Vagina (tissue), 2 donors: ENCODE data around the gene FASTK.

ENCODE experiments used
- POLR2A ChIP-seq, 2 donors: fragments of 450-650 bp; IDR thresholded peaks; one replicate each; pipeline ENCODE4 v1.6.1; 2017; ENCODE audit warnings: antibody characterized with exemption in 2 of 2, mild to moderate bottlenecking in 2 of 2, moderate library complexity in 2 of 2
- POLR2AphosphoS5 ChIP-seq, 2 donors: sonication (generic); formaldehyde crosslinking; IDR thresholded peaks; one replicate each; pipeline ENCODE4 v1.9.0; 2017; ENCODE audit warnings: antibody characterized with exemption in 2 of 2, mild to moderate bottlenecking in 2 of 2, low read depth in 1 of 2; ENCODE audit not compliant: insufficient read depth in 1 of 2
- TF ChIP-seq, protein P1 (sequence below), 3 experiments: fragments of 450-650 bp in 2 of 3; fragments of 200-600 bp in 1 of 3; sonication (generic) in 1 of 3; IDR thresholded peaks; one replicate each; pipeline ENCODE4 v1.5.1; 2017 to 2019; ENCODE audit warnings: antibody characterized with exemption in 3 of 3, mild to moderate bottlenecking in 2 of 3, moderate library complexity in 2 of 3

DNA sequence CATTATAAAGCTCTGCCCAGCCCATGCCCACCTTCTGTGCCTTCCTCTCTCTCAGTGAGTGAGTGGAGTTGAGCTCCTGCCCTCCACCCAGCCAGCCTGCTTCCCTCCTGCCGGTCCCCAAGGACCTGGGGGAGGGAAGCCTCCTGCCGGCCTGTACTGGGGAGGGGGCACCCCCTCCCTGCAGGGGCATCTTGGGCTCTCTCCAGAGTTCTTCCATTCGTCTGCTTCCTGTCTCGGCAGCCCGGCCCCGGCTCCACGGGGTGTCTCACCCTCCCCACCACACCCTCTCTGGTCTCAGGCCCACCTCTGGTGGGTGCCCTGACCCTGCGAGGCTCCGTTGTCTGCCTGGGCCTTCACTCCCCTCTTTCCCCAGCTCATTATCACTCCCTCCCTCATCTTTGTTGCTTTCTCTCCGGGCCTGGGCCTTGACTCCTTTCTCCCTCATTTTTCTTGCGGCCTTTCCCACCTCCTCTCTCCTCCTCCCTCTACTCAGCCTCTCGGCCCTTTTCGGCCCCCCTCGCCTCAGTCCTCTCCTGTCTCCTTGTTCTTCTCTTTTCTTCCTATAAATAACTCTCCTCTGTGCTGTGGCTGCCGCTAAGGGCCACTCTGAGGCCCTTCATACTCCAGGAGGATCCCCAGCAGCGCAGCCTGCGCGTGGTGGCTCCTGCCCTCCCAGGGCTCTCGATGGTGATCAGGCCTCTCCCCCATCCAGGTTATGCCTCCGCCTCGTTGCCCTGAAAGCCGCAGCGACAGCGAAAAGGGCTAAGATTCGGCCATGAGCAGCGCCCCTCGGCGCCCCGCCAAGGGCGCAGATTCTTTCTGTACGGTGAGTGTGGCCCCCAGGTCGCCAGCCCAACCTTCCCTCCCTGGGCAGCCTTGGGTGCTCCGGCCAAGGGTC is 19.1 kb downstream of the FASTK start:
- TF ChIP-seq, protein P1, sequence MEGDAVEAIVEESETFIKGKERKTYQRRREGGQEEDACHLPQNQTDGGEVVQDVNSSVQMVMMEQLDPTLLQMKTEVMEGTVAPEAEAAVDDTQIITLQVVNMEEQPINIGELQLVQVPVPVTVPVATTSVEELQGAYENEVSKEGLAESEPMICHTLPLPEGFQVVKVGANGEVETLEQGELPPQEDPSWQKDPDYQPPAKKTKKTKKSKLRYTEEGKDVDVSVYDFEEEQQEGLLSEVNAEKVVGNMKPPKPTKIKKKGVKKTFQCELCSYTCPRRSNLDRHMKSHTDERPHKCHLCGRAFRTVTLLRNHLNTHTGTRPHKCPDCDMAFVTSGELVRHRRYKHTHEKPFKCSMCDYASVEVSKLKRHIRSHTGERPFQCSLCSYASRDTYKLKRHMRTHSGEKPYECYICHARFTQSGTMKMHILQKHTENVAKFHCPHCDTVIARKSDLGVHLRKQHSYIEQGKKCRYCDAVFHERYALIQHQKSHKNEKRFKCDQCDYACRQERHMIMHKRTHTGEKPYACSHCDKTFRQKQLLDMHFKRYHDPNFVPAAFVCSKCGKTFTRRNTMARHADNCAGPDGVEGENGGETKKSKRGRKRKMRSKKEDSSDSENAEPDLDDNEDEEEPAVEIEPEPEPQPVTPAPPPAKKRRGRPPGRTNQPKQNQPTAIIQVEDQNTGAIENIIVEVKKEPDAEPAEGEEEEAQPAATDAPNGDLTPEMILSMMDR (IDR thresholded peaks at IDR 0.05): no peak
- no peak for TF ChIP-seq POLR2A (IDR thresholded peaks at IDR 0.05)
- no peak for TF ChIP-seq POLR2AphosphoS5 (IDR thresholded peaks at IDR 0.05; ENCODE audit: insufficient read depth in 1 of 2, low read depth in 1 of 2)
